Measurements from ENCODE around the gene PRPF40B.

DNA sequence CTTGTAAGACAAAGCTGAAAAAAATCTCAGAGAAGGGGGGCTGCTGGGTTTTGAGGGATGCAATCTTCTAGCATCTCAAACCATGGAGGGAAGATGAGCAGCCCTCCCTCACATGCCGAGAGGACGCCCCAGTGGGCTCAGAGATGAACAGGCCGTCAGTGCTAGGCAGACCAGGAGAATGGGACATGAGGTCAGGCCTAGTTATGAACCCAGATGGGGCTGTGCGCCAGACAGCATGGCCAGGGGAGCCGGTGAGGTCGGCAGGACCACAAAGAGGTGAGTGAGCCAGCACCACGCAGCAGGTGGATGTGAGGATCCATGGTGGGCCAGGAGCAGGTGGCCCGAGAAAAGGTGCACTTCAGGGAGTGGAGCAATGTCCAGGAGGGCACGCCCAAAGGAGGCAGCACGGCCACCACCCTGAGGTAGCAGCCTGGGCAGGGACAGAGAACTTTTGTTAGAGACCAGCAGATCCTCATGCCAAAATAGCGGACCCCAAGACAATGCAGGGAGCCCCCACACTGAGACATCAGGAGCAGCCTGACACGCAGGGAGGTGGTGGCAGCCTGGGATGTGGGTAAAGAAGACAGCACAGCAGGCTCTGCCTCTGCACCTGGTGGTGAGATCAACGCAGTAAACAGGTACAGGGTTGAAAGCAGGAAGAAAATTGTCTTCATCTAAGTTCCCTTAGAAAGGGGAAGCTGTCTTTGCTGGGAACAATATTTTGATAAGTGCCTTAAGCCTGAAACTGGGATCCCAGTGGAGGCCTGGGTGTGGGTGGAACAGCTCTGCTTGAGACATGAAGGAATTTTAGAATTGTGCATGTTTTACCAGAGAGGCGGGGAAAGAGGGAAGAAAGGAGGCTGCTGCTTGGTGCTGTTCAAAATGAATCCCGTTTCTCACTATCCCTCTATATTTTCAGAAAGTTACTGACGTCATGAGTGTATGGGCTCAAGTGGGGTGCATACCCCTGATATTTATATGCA, 37.6 kb upstream of the PRPF40B start:
- TF ChIP-seq, protein P1, sequence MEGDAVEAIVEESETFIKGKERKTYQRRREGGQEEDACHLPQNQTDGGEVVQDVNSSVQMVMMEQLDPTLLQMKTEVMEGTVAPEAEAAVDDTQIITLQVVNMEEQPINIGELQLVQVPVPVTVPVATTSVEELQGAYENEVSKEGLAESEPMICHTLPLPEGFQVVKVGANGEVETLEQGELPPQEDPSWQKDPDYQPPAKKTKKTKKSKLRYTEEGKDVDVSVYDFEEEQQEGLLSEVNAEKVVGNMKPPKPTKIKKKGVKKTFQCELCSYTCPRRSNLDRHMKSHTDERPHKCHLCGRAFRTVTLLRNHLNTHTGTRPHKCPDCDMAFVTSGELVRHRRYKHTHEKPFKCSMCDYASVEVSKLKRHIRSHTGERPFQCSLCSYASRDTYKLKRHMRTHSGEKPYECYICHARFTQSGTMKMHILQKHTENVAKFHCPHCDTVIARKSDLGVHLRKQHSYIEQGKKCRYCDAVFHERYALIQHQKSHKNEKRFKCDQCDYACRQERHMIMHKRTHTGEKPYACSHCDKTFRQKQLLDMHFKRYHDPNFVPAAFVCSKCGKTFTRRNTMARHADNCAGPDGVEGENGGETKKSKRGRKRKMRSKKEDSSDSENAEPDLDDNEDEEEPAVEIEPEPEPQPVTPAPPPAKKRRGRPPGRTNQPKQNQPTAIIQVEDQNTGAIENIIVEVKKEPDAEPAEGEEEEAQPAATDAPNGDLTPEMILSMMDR (IDR thresholded peaks at IDR 0.05), result no peak
- no peak for TF ChIP-seq POLR2A (IDR thresholded peaks at IDR 0.05)

All from breast epithelium (tissue), 3 donors.